GM23338 (cell line): Measurements from ENCODE around the gene TRIM27. TPM values are rescaled to one million over a fixed set of nuclear protein-coding genes. Genes with fewer than 3 reads are reported as not detected.

ENCODE experiments used
- ATAC-seq: fragments of 200-7000 bp; cut with Tn5 transposase; 3 replicates; pipeline ENCODE4 v1.9.1; 2020
- DNase-seq: peaks from one replicate; pipeline ENCODE4 v3.0.0-alpha.2; 2015; ENCODE audit warnings: low spot score
- H2AFZ ChIP-seq: fragments of 200-600 bp; sonication (generic); 2 replicates; pipeline ENCODE4 v1.8.0; 2016; ENCODE audit warnings: antibody characterized with exemption, mild to moderate bottlenecking, moderate library complexity
- H3F3A ChIP-seq: fragments of 200-600 bp; sonication (generic); replicated peaks from 2 replicates; pipeline ENCODE4 v1.8.0; 2017; ENCODE audit warnings: antibody characterized with exemption, mixed run types, low read depth
- H3K27ac ChIP-seq: fragments of 200-600 bp; sonication (generic); 2 replicates; pipeline ENCODE4 v1.6.1; 2016; ENCODE audit warnings: low read depth
- H3K27me3 ChIP-seq: fragments of 200-600 bp; sonication (generic); 2 replicates; pipeline ENCODE4 v1.8.0; 2016; ENCODE audit warnings: mild to moderate bottlenecking, mixed run types, moderate library complexity; ENCODE audit not compliant: insufficient read depth
- H3K36me3 ChIP-seq: fragments of 200-600 bp; sonication (generic); 2 replicates; pipeline ENCODE4 v1.8.0; 2016; ENCODE audit warnings: mild to moderate bottlenecking; ENCODE audit not compliant: insufficient read depth
- H3K4me1 ChIP-seq: fragments of 200-600 bp; sonication (generic); 2 replicates; pipeline ENCODE4 v1.8.0; 2016; ENCODE audit warnings: mild to moderate bottlenecking, moderate library complexity; ENCODE audit not compliant: insufficient read depth
- H3K4me2 ChIP-seq: fragments of 200-600 bp; sonication (generic); 2 replicates; pipeline ENCODE4 v1.7.1; 2017; ENCODE audit warnings: mixed run types
- H3K4me3 ChIP-seq: fragments of 200-600 bp; sonication (generic); 2 replicates; pipeline ENCODE4 v1.6.1; 2016; ENCODE audit warnings: mixed run types
- H3K79me2 ChIP-seq: fragments of 200-600 bp; sonication (generic); replicated peaks from 2 replicates; pipeline ENCODE4 v1.8.0; 2017; ENCODE audit warnings: mild to moderate bottlenecking; ENCODE audit not compliant: insufficient read depth
- H3K9me2 ChIP-seq: fragments of 200-600 bp; sonication (generic); 2 replicates; pipeline ENCODE4 v1.8.0; 2017; ENCODE audit not compliant: insufficient read depth
- H4K20me1 ChIP-seq: fragments of 200-600 bp; sonication (generic); replicated peaks from 2 replicates; pipeline ENCODE4 v1.8.0; 2017; ENCODE audit warnings: mild to moderate bottlenecking; ENCODE audit not compliant: insufficient read depth
- H3K27ac Mint-ChIP-seq: 2 replicates; pipeline ENCODE4 v1.8.0; 2020; ENCODE audit warnings: inconsistent platforms, mild to moderate bottlenecking, moderate library complexity, mixed read lengths
- H3K27me3 Mint-ChIP-seq: 3 replicates; pipeline ENCODE4 v1.8.0; 2022; ENCODE audit warnings: low read depth, mild to moderate bottlenecking, moderate library complexity, mixed read lengths, inconsistent platforms; ENCODE audit not compliant: insufficient read depth, poor library complexity
- H3K36me3 Mint-ChIP-seq: 3 replicates; pipeline ENCODE4 v1.8.0; 2021; ENCODE audit warnings: low read depth, mild to moderate bottlenecking, inconsistent platforms, moderate library complexity, mixed read lengths
- H3K4me1 Mint-ChIP-seq: 3 replicates; pipeline ENCODE4 v1.8.0; 2020; ENCODE audit warnings: mild to moderate bottlenecking, inconsistent platforms, mixed read lengths
- H3K4me3 Mint-ChIP-seq: 3 replicates; pipeline ENCODE4 v1.8.0; 2021; ENCODE audit warnings: moderate library complexity, mild to moderate bottlenecking, inconsistent platforms, mixed read lengths
- H3K9me3 Mint-ChIP-seq: 3 replicates; pipeline ENCODE4 v1.8.0; 2020; ENCODE audit warnings: moderate library complexity, mild to moderate bottlenecking, inconsistent platforms, mixed read lengths
- CTCF ChIP-seq, 2 experiments: fragments of 200-600 bp in 1 of 2; sonication (generic) in 1 of 2; conservative IDR thresholded peaks; 2 replicates each; pipeline versions ENCODE4 v1.5.1 to v1.6.1; 2016 to 2017; ENCODE audit warnings: antibody characterized with exemption in 2 of 2, low read depth in 2 of 2, mild to moderate bottlenecking in 2 of 2, moderate library complexity in 1 of 2
- ETS1 ChIP-seq: IDR thresholded peaks from 2 replicates; pipeline ENCODE4 v1.6.1; 2016; ENCODE audit warnings: antibody characterized with exemption
- EZH2 ChIP-seq: fragments of 200-600 bp; sonication (generic); IDR thresholded peaks from one replicate; pipeline ENCODE4 v1.8.0; 2017; ENCODE audit warnings: antibody characterized with exemption, mild to moderate bottlenecking, low read depth; ENCODE audit not compliant: unreplicated experiment
- EZH2phosphoT487 ChIP-seq: fragments of 200-600 bp; sonication (generic); IDR thresholded peaks from one replicate; pipeline ENCODE4 v1.8.1; 2018; ENCODE audit warnings: antibody characterized with exemption; ENCODE audit not compliant: unreplicated experiment
- JUNB ChIP-seq: IDR thresholded peaks from one replicate; pipeline ENCODE4 v1.6.1; 2016; ENCODE audit warnings: antibody characterized with exemption; ENCODE audit not compliant: unreplicated experiment
- NANOG ChIP-seq: IDR thresholded peaks from 2 replicates; pipeline ENCODE4 v1.6.1; 2016; ENCODE audit warnings: antibody characterized with exemption, borderline replicate concordance
- POLR2AphosphoS5 ChIP-seq: IDR thresholded peaks from 2 replicates; pipeline ENCODE4 v1.6.1; 2016; ENCODE audit warnings: antibody characterized with exemption, low read depth
- REST ChIP-seq: IDR thresholded peaks from one replicate; pipeline ENCODE4 v1.6.1; 2018; ENCODE audit warnings: antibody characterized with exemption; ENCODE audit not compliant: unreplicated experiment
- STAT1 ChIP-seq: IDR thresholded peaks from one replicate; pipeline ENCODE4 v1.6.1; 2016; ENCODE audit warnings: antibody characterized with exemption; ENCODE audit not compliant: unreplicated experiment
- ZNF114 ChIP-seq: fragments of 250-450 bp; sonication (Bioruptor Pico); IDR thresholded peaks from 2 replicates; pipeline ENCODE4 v1.5.0; 2020; ENCODE audit warnings: mild to moderate bottlenecking, moderate library complexity
- ZNF331 ChIP-seq: fragments of 250-450 bp; sonication (Bioruptor Pico); IDR thresholded peaks from 2 replicates; pipeline ENCODE4 v1.5.0; 2020; ENCODE audit warnings: low read depth, mild to moderate bottlenecking, moderate library complexity
- ZNF462 ChIP-seq: fragments of 250-450 bp; sonication (Bioruptor Pico); IDR thresholded peaks from 2 replicates; pipeline ENCODE4 v1.5.0; 2020; ENCODE audit warnings: mild to moderate bottlenecking, moderate library complexity
- polyA plus RNA-seq: library from polyadenylated mRNA; unstranded; fragments of >200 nt; fragmentation: Nextera tagmentation; extraction: Ambion mirVana; gene quantifications from 2 replicates; pipeline ENCODE4 v1.2.1, GENCODE V29; 2016
- total RNA-seq: library from RNA; depleted of rRNA; stranded (reverse); fragments of >200 nt; shearing (Covaris generic); gene quantifications from 2 replicates; pipeline ENCODE4 v1.2.3, GENCODE V29; 2014

The TRIM27 gene
- total and polyA plus RNA-seq, 2 experiments from 2014 or later: 43.1 to 127 TPM

- Histone ChIP-seq H4K20me1 (no peaks in the 10 kb centered on the region), H2AFZ (no peak overlapping the region), H3K9me2 (no peaks in the 10 kb centered on the region), H3K36me3 (no peaks in the 10 kb centered on the region), H3K4me2 (no peak overlapping the region), H3F3A (0 out of 2 replicates have a peak, but pooled peaks cover 3% of the 10 kb centered on the region), H3K27me3 (no peaks in the 10 kb centered on the region), H3K79me2 (no peaks in the 10 kb centered on the region), H3K4me1 (peaks cover 5% of the 10 kb centered on the region; the same call in 1 of the 2 replicates), H3K27ac (no peak overlapping the region), H3K4me3 (no peak overlapping the region)
- Mint-ChIP-seq H3K27me3 (peaks cover 18% of the 10 kb centered on the region), H3K4me3 (no peak overlapping the region; the same call in 1 of the 3 replicates), H3K36me3 (peaks cover 3% of the 10 kb centered on the region; the same call in 1 of the 3 replicates), H3K9me3 (peaks cover 7% of the 10 kb centered on the region; the same call in 2 of the 3 replicates), H3K4me1 (peaks cover 3% of the 10 kb centered on the region), H3K27ac (no peak overlapping the region)
- TF ChIP-seq POLR2AphosphoS5 (no peak), JUNB (no peak), STAT1 (no peak), ETS1 (no peak), ZNF114 (no peak), ZNF462 (no peak), EZH2phosphoT487 (no peak), REST (no peak), ZNF331 (CRISPR knock-in tag) (no peak), NANOG (no peak), EZH2 (no peak), CTCF (conservative IDR thresholded peaks at IDR 0.05; ENCODE audit: low read depth in 2 of 2) (no peak)
- DNase-seq: no peak
- ATAC-seq: no peak
Observed at GRCh38 chr6:28893172-28893799, 30.5 kb downstream of the TRIM27 start.
